Keratinocyte (primary cell): ENCODE measurements around the gene NPIPB12.
"Not testable (repeated sequence)": the region's sequence is repeated elsewhere in the genome, so short reads cannot be mapped to it uniquely, and the experiment has no call there.

Experiments
- EZH2 ChIP-seq: IDR thresholded peaks from one replicate; pipeline ENCODE4 v1.6.1; 2012; ENCODE audit warnings: inconsistent platforms, mild to moderate bottlenecking, low read length, moderate library complexity
- TF ChIP-seq, protein P1 (sequence below), 3 experiments: IDR thresholded peaks in 1 of 3; conservative IDR thresholded peaks in 1 of 3; optimal IDR thresholded peaks in 1 of 3; 2 replicates in 2 of 3; 3 replicates in 1 of 3; pipeline versions ENCODE3 to v1.5.1; 2011; ENCODE audit warnings: low read length in 3 of 3, mild to moderate bottlenecking in 3 of 3, moderate library complexity in 2 of 3, control low read depth in 1 of 3, inconsistent platforms in 1 of 3; ENCODE audit not compliant: insufficient read depth in 2 of 3; ENCODE audit errors: extremely low read depth in 1 of 3

DNA sequence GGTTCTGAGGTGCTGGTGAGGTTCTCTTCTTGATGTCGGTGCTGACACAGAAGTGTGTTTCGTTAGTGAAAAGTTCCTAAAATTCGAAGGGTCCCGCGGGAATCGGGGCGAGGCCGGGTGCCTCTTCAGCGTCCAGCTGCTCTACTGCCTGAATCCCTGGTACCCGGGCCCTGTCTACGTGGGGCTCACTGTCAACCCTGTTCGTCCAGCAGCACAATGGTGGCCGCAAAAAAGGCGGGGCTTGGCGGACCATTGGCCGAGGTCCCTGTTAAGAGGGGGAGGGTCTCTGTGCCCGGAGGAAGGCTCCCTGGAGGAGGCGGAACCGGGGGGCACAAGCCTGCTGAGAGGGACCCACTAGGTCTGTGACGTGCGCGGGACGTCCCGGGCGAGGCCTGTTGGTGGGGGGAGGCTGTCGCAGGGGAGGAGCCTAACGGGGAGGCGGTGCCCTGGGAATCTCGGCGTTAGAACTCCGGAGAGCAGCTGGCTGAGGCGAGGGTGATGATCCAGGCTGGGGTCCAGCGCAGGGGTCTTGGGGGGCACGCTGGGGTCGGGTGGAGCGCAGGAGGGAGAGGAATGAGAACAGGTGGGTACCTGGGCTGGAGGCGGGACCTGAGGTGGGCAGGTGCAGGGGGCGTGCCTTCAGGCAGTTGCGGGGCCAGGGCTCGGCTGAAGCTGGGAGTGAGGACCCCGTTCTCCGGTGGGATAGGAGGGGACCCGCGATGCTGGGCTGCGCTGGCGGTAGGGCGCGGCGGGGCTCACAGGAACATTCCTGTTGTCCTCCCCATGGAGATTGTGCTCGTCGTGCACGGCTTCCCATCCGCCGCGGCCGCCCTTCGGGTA, 40.0 kb downstream of the NPIPB12 start:
- TF ChIP-seq, protein P1, sequence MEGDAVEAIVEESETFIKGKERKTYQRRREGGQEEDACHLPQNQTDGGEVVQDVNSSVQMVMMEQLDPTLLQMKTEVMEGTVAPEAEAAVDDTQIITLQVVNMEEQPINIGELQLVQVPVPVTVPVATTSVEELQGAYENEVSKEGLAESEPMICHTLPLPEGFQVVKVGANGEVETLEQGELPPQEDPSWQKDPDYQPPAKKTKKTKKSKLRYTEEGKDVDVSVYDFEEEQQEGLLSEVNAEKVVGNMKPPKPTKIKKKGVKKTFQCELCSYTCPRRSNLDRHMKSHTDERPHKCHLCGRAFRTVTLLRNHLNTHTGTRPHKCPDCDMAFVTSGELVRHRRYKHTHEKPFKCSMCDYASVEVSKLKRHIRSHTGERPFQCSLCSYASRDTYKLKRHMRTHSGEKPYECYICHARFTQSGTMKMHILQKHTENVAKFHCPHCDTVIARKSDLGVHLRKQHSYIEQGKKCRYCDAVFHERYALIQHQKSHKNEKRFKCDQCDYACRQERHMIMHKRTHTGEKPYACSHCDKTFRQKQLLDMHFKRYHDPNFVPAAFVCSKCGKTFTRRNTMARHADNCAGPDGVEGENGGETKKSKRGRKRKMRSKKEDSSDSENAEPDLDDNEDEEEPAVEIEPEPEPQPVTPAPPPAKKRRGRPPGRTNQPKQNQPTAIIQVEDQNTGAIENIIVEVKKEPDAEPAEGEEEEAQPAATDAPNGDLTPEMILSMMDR (optimal IDR thresholded peaks at IDR 0.05 in 1 of 3, IDR thresholded peaks at IDR 0.05 in 1 of 3, conservative IDR thresholded peaks at IDR 0.05 in 1 of 3; ENCODE audit: extremely low read depth in 1 of 3, insufficient read depth in 2 of 3, low read length in 3 of 3), result not testable (repeated sequence)
- not testable (repeated sequence) for TF ChIP-seq EZH2
